ENCODE data around the gene EPYC.

EPYC gene

DNA sequence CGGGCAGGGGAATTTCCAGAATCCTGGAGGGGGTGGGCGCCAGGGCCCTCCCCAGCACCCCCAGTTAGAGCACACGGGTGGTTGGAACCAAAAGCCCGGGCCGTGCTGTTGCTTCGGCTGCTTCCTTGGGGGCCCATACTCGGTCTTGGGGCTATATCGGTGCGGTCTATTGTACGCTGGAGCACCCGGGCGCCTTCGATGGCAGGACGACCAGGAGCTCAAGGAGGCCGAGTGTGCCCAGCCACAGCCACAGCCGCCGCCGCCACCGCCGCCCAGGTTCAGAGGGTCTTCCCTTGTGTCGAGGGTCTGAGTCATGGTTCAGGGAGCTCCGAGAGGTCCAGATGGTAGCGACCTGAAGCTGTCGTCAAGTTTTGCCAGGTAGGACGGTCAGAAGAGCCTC, 50.3 kb downstream of the EPYC start:
- no peaks in the 10 kb centered on the region for H3K9me3 ChIP-seq (ENCODE audit: low read length)
- H3K27ac ChIP-seq (ENCODE audit: low read depth, low read length), result no peak overlapping the region
- no peak overlapping the region for H3K9ac ChIP-seq (ENCODE audit: low read length)
- H3K27me3 ChIP-seq (ENCODE audit: control insufficient read depth in 1 of 2, insufficient read depth in 2 of 2, low read length in 2 of 2), result no peaks in the 10 kb centered on the region
- H3K4me1 ChIP-seq (ENCODE audit: insufficient read depth, low read length), result no peaks in the 10 kb centered on the region
- no peak overlapping the region for H3K4me3 ChIP-seq (ENCODE audit: low read depth in 1 of 2, low read length in 2 of 2)
- H3K36me3 ChIP-seq (ENCODE audit: insufficient read depth, low read length), result no peaks in the 10 kb centered on the region

DNA sequence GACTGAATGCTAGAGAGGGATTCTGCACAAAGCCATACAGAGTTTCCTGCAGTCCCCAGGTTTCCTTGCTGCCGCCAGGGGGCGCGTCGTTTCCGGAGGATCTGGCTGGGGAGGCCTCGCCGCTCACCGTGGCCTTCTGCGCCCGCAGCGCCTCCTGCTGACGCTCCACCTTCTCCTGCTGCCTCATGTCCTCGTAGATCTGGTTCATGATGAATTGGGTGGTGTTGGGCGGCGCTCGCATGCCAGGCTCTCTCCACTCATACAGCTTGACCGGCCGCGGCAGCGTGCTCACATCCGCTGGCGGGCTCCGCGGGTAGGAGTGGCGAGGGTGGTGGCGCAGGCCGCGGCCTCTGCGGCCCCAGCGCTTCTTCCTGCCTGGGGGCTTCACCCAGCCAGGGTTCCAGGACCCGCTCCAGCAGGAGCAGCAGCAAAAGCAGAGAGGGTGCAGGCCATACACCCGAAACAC, 50.8 kb downstream of the EPYC start:
- no peaks in the 10 kb centered on the region for H3K27me3 ChIP-seq (ENCODE audit: control insufficient read depth in 1 of 2, insufficient read depth in 2 of 2, low read length in 2 of 2)
- no peaks in the 10 kb centered on the region for H3K36me3 ChIP-seq (ENCODE audit: insufficient read depth, low read length)
- H3K4me3 ChIP-seq (ENCODE audit: low read depth in 1 of 2, low read length in 2 of 2), result no peak overlapping the region
- no peak overlapping the region for H3K9ac ChIP-seq (ENCODE audit: low read length)
- no peaks in the 10 kb centered on the region for H3K4me1 ChIP-seq (ENCODE audit: insufficient read depth, low read length)
- no peak overlapping the region for H3K27ac ChIP-seq (ENCODE audit: low read depth, low read length)
- no peaks in the 10 kb centered on the region for H3K9me3 ChIP-seq (ENCODE audit: low read length)

DNA sequence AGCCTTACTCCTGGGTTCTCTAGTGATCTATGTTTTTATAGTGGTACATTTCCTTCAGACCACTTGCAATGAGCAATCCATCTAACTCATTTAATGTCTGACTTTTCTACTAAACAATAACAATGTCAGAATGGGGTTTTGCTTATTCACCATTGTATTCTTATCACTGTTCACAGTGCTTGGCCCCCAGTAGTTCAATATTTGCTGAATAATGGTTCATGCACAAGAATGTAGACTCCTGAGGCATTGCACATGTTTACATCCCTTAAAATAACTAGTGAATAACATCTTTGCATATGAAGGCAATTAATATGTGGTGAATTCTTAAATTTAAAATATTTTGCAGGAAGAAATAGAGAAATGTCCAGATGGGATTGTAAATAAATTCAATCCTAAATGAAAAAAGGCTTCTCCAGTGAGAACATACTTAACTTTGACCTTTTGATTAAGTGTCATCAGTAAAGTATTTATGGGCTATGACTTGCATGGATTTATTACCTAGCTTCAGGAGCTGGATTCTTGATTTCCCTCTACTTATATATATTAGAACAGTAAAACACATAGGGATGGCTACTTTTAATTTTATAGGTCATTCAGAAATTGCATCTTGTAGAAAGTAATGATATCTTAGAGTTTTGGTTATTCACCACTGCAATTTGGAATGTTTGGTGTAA, 53.2 kb downstream of the EPYC start:
- Histone ChIP-seq H3K9me3 (ENCODE audit: low read length) (no peaks in the 10 kb centered on the region), H3K27me3 (ENCODE audit: control insufficient read depth in 1 of 2, insufficient read depth in 2 of 2, low read length in 2 of 2) (no peaks in the 10 kb centered on the region)

DNA sequence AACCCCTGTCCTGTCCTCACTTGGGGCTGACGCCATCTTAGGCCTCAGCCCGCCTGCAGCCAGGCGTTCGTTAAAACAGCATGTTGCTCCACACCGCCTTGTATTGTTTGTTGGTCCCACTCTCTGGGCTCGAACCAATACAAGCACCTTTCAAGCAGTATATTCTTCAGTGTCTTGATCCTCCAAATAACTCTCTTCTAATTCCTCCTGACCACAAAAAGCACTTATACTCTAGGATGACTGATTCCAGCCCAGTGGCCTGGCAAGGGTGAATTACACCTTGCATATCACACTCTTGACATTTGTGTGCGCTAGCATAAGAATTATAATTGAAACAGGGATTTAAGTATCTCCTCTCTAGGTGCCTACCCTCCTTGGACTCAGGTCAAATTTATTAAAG, 56.9 kb downstream of the EPYC start:
- Histone ChIP-seq H3K4me3 (ENCODE audit: low read depth in 1 of 2, low read length in 2 of 2) (no peak overlapping the region), H3K9me3 (ENCODE audit: low read length) (no peaks in the 10 kb centered on the region), H3K9ac (ENCODE audit: low read length) (no peak overlapping the region), H3K4me1 (ENCODE audit: insufficient read depth, low read length) (no peaks in the 10 kb centered on the region), H3K27me3 (ENCODE audit: control insufficient read depth in 1 of 2, insufficient read depth in 2 of 2, low read length in 2 of 2) (no peaks in the 10 kb centered on the region), H3K27ac (ENCODE audit: low read depth, low read length) (no peak overlapping the region), H3K36me3 (ENCODE audit: insufficient read depth, low read length) (no peaks in the 10 kb centered on the region)

More for the DNA sequence above, 53.2 kb downstream of the EPYC start:
- Histone ChIP-seq H3K9ac (ENCODE audit: low read length) (no peak overlapping the region), H3K4me1 (ENCODE audit: insufficient read depth, low read length) (no peaks in the 10 kb centered on the region), H3K36me3 (ENCODE audit: insufficient read depth, low read length) (no peaks in the 10 kb centered on the region), H3K27ac (ENCODE audit: low read depth, low read length) (no peak overlapping the region), H3K4me3 (ENCODE audit: low read depth in 1 of 2, low read length in 2 of 2) (no peak overlapping the region)

DNA sequence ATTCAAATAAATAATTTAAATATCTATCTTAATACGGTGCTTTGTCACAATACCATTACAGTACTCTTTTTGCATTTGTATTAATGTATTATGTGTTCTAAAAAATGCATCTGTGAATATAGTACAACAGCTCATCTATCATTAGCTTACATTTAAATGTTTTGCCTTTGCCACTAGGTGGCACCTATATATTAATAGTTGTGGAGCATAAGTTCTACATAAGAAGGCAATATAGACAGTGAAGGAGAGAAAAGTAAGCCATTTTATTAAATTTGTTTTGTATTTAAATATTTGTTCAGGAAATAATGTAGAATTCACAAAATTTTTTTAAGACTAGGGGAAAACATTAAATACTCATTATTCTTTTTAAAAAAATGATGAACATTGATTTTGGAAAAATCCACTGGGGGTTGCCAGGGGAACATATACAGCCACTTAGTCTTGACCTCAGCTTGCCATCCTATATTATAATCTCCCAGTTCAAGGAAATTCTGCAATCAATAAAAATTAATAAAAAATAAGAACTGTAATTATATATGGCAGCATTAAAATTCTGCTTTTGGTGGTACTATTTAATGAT, 59.6 kb downstream of the EPYC start:
- H3K9ac ChIP-seq (ENCODE audit: low read length), result no peak overlapping the region
- no peaks in the 10 kb centered on the region for H3K9me3 ChIP-seq (ENCODE audit: low read length)
- H3K27ac ChIP-seq (ENCODE audit: low read depth, low read length), result no peak overlapping the region
- H3K36me3 ChIP-seq (ENCODE audit: insufficient read depth, low read length), result no peaks in the 10 kb centered on the region
- H3K27me3 ChIP-seq (ENCODE audit: control insufficient read depth in 1 of 2, insufficient read depth in 2 of 2, low read length in 2 of 2), result no peaks in the 10 kb centered on the region
- H3K4me1 ChIP-seq (ENCODE audit: insufficient read depth, low read length), result no peaks in the 10 kb centered on the region
- H3K4me3 ChIP-seq (ENCODE audit: low read depth in 1 of 2, low read length in 2 of 2), result no peak overlapping the region

GRCh38 chr12:90943255-90943654, 61.5 kb downstream of the EPYC start:
- no peak overlapping the region for H3K9ac ChIP-seq (ENCODE audit: low read length)
- H3K36me3 ChIP-seq (ENCODE audit: insufficient read depth, low read length), result no peaks in the 10 kb centered on the region
- no peak overlapping the region for H3K27ac ChIP-seq (ENCODE audit: low read depth, low read length)
- no peaks in the 10 kb centered on the region for H3K4me1 ChIP-seq (ENCODE audit: insufficient read depth, low read length)
- no peak overlapping the region for H3K4me3 ChIP-seq (ENCODE audit: low read depth in 1 of 2, low read length in 2 of 2)
- no peaks in the 10 kb centered on the region for H3K27me3 ChIP-seq (ENCODE audit: control insufficient read depth in 1 of 2, insufficient read depth in 2 of 2, low read length in 2 of 2)
- H3K9me3 ChIP-seq (ENCODE audit: low read length), result no peaks in the 10 kb centered on the region

DNA sequence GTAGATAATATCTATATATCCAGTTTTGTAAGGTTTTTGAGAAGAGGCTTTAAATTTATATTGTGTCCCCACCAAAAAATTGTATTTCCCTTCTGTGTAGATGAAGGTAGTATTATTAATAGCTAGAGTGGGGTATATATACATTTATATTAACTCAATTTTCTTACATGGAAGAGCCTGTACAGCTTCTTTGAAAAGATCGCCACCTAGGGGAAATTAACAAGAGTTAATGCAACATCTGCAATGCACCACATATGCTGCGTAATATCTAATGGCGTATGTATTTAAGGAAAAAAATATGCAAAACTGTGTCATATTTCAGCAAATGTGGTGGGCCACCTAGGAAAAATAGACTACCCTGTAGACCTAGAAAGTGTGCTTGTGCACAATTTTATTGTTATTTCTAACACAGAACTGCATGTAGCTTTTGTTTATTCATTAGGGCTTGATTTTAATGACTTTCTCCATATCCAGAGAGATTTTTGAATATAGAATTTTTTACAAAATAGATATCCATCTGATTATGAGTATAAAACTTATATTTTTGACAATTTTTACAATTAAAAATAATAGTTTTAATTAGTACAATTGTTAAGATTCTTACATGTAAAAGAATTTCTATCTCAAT, 63.8 kb downstream of the EPYC start:
- H3K36me3 ChIP-seq (ENCODE audit: insufficient read depth, low read length), result no peaks in the 10 kb centered on the region
- no peak overlapping the region for H3K27ac ChIP-seq (ENCODE audit: low read depth, low read length)
- H3K4me3 ChIP-seq (ENCODE audit: low read depth in 1 of 2, low read length in 2 of 2), result no peak overlapping the region
- no peaks in the 10 kb centered on the region for H3K27me3 ChIP-seq (ENCODE audit: control insufficient read depth in 1 of 2, insufficient read depth in 2 of 2, low read length in 2 of 2)
- H3K9ac ChIP-seq (ENCODE audit: low read length), result no peak overlapping the region
- H3K4me1 ChIP-seq (ENCODE audit: insufficient read depth, low read length), result no peaks in the 10 kb centered on the region
- no peaks in the 10 kb centered on the region for H3K9me3 ChIP-seq (ENCODE audit: low read length)

DNA sequence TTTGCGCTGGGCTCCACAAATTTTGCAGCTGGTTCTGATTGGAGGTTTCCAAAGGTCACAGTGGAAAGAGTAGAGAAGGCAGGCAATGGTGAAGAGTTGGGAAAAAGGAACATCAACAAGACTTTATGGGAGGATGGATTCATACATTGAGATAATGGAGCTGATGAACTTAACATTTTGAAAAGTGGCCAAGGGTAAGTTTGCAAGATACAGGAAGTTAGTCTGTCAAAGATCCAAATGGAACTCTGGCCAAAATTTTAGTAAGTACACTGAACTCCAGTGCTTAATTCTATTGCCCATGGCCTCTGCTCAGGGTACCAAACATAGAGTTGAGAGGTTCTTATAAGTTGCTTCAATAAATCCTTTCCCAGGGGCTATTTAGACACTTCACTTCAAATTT, 65.4 kb downstream of the EPYC start:
- Histone ChIP-seq H3K9ac (ENCODE audit: low read length) (no peak overlapping the region), H3K9me3 (ENCODE audit: low read length) (no peaks in the 10 kb centered on the region), H3K4me3 (ENCODE audit: low read depth in 1 of 2, low read length in 2 of 2) (no peak overlapping the region)

GRCh38 chr12:90938451-90938850, 66.3 kb downstream of the EPYC start:
- Histone ChIP-seq H3K4me3 (ENCODE audit: low read depth in 1 of 2, low read length in 2 of 2) (no peak overlapping the region), H3K36me3 (ENCODE audit: insufficient read depth, low read length) (no peaks in the 10 kb centered on the region), H3K27me3 (ENCODE audit: control insufficient read depth in 1 of 2, insufficient read depth in 2 of 2, low read length in 2 of 2) (no peaks in the 10 kb centered on the region), H3K4me1 (ENCODE audit: insufficient read depth, low read length) (no peaks in the 10 kb centered on the region), H3K27ac (ENCODE audit: low read depth, low read length) (no peak overlapping the region), H3K9ac (ENCODE audit: low read length) (no peak overlapping the region), H3K9me3 (ENCODE audit: low read length) (no peaks in the 10 kb centered on the region)

More for the DNA sequence above, 65.4 kb downstream of the EPYC start:
- no peaks in the 10 kb centered on the region for H3K27me3 ChIP-seq (ENCODE audit: control insufficient read depth in 1 of 2, insufficient read depth in 2 of 2, low read length in 2 of 2)
- H3K4me1 ChIP-seq (ENCODE audit: insufficient read depth, low read length), result no peaks in the 10 kb centered on the region
- H3K36me3 ChIP-seq (ENCODE audit: insufficient read depth, low read length), result no peaks in the 10 kb centered on the region
- no peak overlapping the region for H3K27ac ChIP-seq (ENCODE audit: low read depth, low read length)

DNA sequence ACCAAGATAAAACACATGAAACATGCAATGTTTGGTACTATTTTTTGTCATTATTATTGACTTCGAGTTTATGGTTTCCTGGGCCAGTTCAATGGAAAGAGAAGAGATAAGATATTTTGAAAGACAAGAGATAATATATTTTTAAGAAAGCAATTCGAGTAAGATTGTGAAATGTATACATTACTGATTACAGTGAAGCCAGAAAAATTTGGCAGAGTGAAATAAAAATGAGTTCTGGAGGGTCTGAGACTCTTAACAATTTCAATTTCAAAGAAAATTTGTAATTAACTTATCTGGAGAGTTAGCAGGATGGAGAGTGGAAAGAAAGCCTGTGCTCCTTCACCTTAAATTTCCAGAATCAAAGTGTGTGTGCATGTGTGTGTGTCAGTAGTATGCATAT, 67.1 kb downstream of the EPYC start:
- Histone ChIP-seq H3K27ac (ENCODE audit: low read depth, low read length) (no peak overlapping the region), H3K36me3 (ENCODE audit: insufficient read depth, low read length) (no peaks in the 10 kb centered on the region), H3K4me1 (ENCODE audit: insufficient read depth, low read length) (no peaks in the 10 kb centered on the region), H3K9ac (ENCODE audit: low read length) (no peak overlapping the region), H3K9me3 (ENCODE audit: low read length) (no peaks in the 10 kb centered on the region), H3K27me3 (ENCODE audit: control insufficient read depth in 1 of 2, insufficient read depth in 2 of 2, low read length in 2 of 2) (no peaks in the 10 kb centered on the region), H3K4me3 (ENCODE audit: low read depth in 1 of 2, low read length in 2 of 2) (no peak overlapping the region)

GRCh38 chr12:90936230-90937005, 68.4 kb downstream of the EPYC start:
- Histone ChIP-seq H3K27ac (ENCODE audit: low read depth, low read length) (no peak overlapping the region), H3K27me3 (ENCODE audit: control insufficient read depth in 1 of 2, insufficient read depth in 2 of 2, low read length in 2 of 2) (no peaks in the 10 kb centered on the region), H3K9ac (ENCODE audit: low read length) (no peak overlapping the region), H3K4me1 (ENCODE audit: insufficient read depth, low read length) (no peaks in the 10 kb centered on the region), H3K9me3 (ENCODE audit: low read length) (no peaks in the 10 kb centered on the region), H3K36me3 (ENCODE audit: insufficient read depth, low read length) (no peaks in the 10 kb centered on the region), H3K4me3 (ENCODE audit: low read depth in 1 of 2, low read length in 2 of 2) (no peak overlapping the region)
